Activated CD4-positive, alpha-beta T cell treated with anti-CD3 and anti-CD28 coated beads, Interleukin-2, amount 50 U/mL, for 24 hours (primary cell): ENCODE data around the gene PAXIP1.
"Not testable (repeated sequence)": the region's sequence is repeated elsewhere in the genome, so short reads cannot be mapped to it uniquely, and the experiment has no call there.

Experiments used
- DNase-seq, 2 donors: peaks; one replicate each; pipeline ENCODE4 v3.0.0-alpha.2; 2020; ENCODE audit warnings: low read depth in 1 of 2, low spot score in 1 of 2

PAXIP1 gene

GRCh38 chr7:154947604-154948003, 55.3 kb downstream of the PAXIP1 start:
- no peak for DNase-seq

GRCh38 chr7:154946166-154946565, 56.8 kb downstream of the PAXIP1 start:
- no peak for DNase-seq

GRCh38 chr7:154943906-154944305, 59.0 kb downstream of the PAXIP1 start:
- DNase-seq = no peak

GRCh38 chr7:154942691-154943090, 60.2 kb downstream of the PAXIP1 start:
- DNase-seq = no peak

GRCh38 chr7:154937837-154938236, 65.1 kb downstream of the PAXIP1 start:
- no peak for DNase-seq

- DNase-seq = not testable (repeated sequence)
Observed at GRCh38 chr7:154934353-154934952, 68.5 kb downstream of the PAXIP1 start.

GRCh38 chr7:154931906-154932305, 71.0 kb downstream of the PAXIP1 start:
- DNase-seq = no peak

GRCh38 chr7:154929006-154929726, 73.8 kb downstream of the PAXIP1 start:
- no peak for DNase-seq

- peak; percentile 35 to 57 for DNase-seq
Observed at GRCh38 chr7:154928136-154929005, 74.6 kb downstream of the PAXIP1 start.

- peak; percentile 43 to 71 for DNase-seq
Observed at GRCh38 chr7:154927624-154928125, 75.2 kb downstream of the PAXIP1 start.

- not testable (repeated sequence) for DNase-seq
Observed at GRCh38 chr7:154922472-154922871, 80.5 kb downstream of the PAXIP1 start.

GRCh38 chr7:154919344-154920225, 83.3 kb downstream of the PAXIP1 start:
- no peak for DNase-seq

- no peak for DNase-seq
Observed at GRCh38 chr7:154918741-154919140, 84.2 kb downstream of the PAXIP1 start.

- DNase-seq = no peak
Observed at GRCh38 chr7:154918266-154918665, 84.7 kb downstream of the PAXIP1 start.

- DNase-seq = no peak
Observed at GRCh38 chr7:154917808-154918160, 85.1 kb downstream of the PAXIP1 start.

GRCh38 chr7:154916856-154917807, 85.8 kb downstream of the PAXIP1 start:
- no peak for DNase-seq

GRCh38 chr7:154916381-154916780, 86.5 kb downstream of the PAXIP1 start:
- no peak for DNase-seq

- DNase-seq = no peak
Observed at GRCh38 chr7:154915600-154915999, 87.3 kb downstream of the PAXIP1 start.

- DNase-seq = no peak
Observed at GRCh38 chr7:154914996-154915380, 87.9 kb downstream of the PAXIP1 start.
